Endodermal cell (in vitro differentiated cells): Measurements from ENCODE around the gene BCAR1. TPM values are rescaled to one million over a fixed set of nuclear protein-coding genes. Genes with fewer than 3 reads are reported as not detected.

Experiments used
- DNase-seq: peaks from one replicate; pipeline ENCODE4 v3.0.0-alpha.2; 2017
- H3K27ac ChIP-seq: 2 replicates; pipeline ENCODE4 v1.5.1; 2013; ENCODE audit warnings: mild to moderate bottlenecking, low read depth, low read length, moderate library complexity
- H3K27me3 ChIP-seq: 2 replicates; pipeline ENCODE4 v1.6.1; 2013; ENCODE audit warnings: mild to moderate bottlenecking, low read length, moderate library complexity; ENCODE audit not compliant: insufficient read depth, control insufficient read depth, poor library complexity, severe bottlenecking
- H3K36me3 ChIP-seq: 2 replicates; pipeline ENCODE4 v1.7.0; 2013; ENCODE audit warnings: mild to moderate bottlenecking, low read length, moderate library complexity; ENCODE audit not compliant: control insufficient read depth, insufficient read depth
- H3K4me1 ChIP-seq: one replicate; pipeline ENCODE4 v1.7.0; 2013; ENCODE audit warnings: low read length; ENCODE audit not compliant: control insufficient read depth, insufficient read depth
- H3K4me3 ChIP-seq: 2 replicates; pipeline ENCODE4 v1.5.1; 2013; ENCODE audit warnings: mild to moderate bottlenecking, low read length, moderate library complexity
- H3K9ac ChIP-seq: 2 replicates; pipeline ENCODE4 v1.6.1; 2013; ENCODE audit warnings: mild to moderate bottlenecking, low read length, moderate library complexity; ENCODE audit not compliant: poor library complexity, severe bottlenecking; ENCODE audit errors: extremely low read depth
- H3K9me3 ChIP-seq: 2 replicates; pipeline ENCODE4 v1.6.1; 2013; ENCODE audit warnings: mild to moderate bottlenecking, low read length, moderate library complexity; ENCODE audit not compliant: control insufficient read depth
- H3K27ac Mint-ChIP-seq: 2 replicates; pipeline ENCODE4 v1.8.0; 2020; ENCODE audit warnings: mixed read lengths
- H3K27me3 Mint-ChIP-seq: 2 replicates; pipeline ENCODE4 v1.8.0; 2021; ENCODE audit warnings: mild to moderate bottlenecking, mixed read lengths; ENCODE audit not compliant: insufficient read depth
- H3K36me3 Mint-ChIP-seq: 2 replicates; pipeline ENCODE4 v1.8.0; 2020; ENCODE audit warnings: low read depth, mixed read lengths
- H3K4me1 Mint-ChIP-seq: 2 replicates; pipeline ENCODE4 v1.8.0; 2020; ENCODE audit warnings: mixed read lengths
- H3K4me3 Mint-ChIP-seq: 2 replicates; pipeline ENCODE4 v1.8.0; 2020; ENCODE audit warnings: mild to moderate bottlenecking, moderate library complexity, mixed read lengths
- H3K9me3 Mint-ChIP-seq: 2 replicates; pipeline ENCODE4 v1.8.0; 2020; ENCODE audit warnings: mild to moderate bottlenecking, mixed read lengths
- CTCF ChIP-seq: fragments of 200-600 bp; sonication (generic); conservative IDR thresholded peaks from 2 replicates; pipeline ENCODE4 v1.5.0; 2021; ENCODE audit warnings: antibody characterized with exemption, mild to moderate bottlenecking
- WGBS, 2 experiments: methylation state at CpG; one replicate each; pipeline versions ENCODE4 v1.1.5 to v1.1.7; 2013; ENCODE audit warnings: missing lambda C conversion rate in 2 of 2, mixed read lengths in 1 of 2; ENCODE audit not compliant: insufficient coverage in 1 of 2, insufficient read length in 1 of 2; 5-methylcytosine and 5-hydroxymethylcytosine counted together
- total RNA-seq, 2 donors: library from RNA; stranded (reverse); fragmentation: NEBNext Ultra II Directional in 1 of 2; extraction: Animal tissue kit (Norgen Biotek cat#: 25700) in 1 of 2; gene quantifications; 2 replicates in 1 of 2; 3 replicates in 1 of 2; pipeline ENCODE4 v1.2.1, GENCODE V29; 2021

Gene BCAR1
- total RNA-seq, 2 donors from 2014 or later: 56.2 to 74.3 TPM

- Histone ChIP-seq H3K27ac (peak overlapping the region; percentile 38), H3K27me3 (no peaks in the 10 kb centered on the region), H3K4me3 (no peak overlapping the region), H3K4me1 (no peaks in the 10 kb centered on the region), H3K9ac (no peak overlapping the region), H3K9me3 (no peaks in the 10 kb centered on the region), H3K36me3 (peaks cover 10% of the 10 kb centered on the region)
- no peaks in the 10 kb centered on the region for H3K4me1 Mint-ChIP-seq
- no peaks in the 10 kb centered on the region for H3K9me3 Mint-ChIP-seq
- peaks cover 17% of the 10 kb centered on the region for H3K36me3 Mint-ChIP-seq
- peak overlapping the region; percentile 83 for H3K27ac Mint-ChIP-seq
- TF ChIP-seq CTCF: no peak
- DNase-seq: no peak
- no peaks in the 10 kb centered on the region for H3K27me3 Mint-ChIP-seq
- WGBS, 2 experiments: 93 to 96% methylated on average over 11 to 18 of the region's 18 CpGs
- no peak overlapping the region for H3K4me3 Mint-ChIP-seq
Observed at GRCh38 chr16:75227361-75228142, 23.9 kb downstream of the BCAR1 start.

- H3K27ac ChIP-seq: no peak overlapping the region
- 86 to 87% methylated on average over 12 to 22 of the region's 22 CpGs for WGBS, 2 experiments
- TF ChIP-seq CTCF: no peak
- Mint-ChIP-seq H3K4me1 (no peaks in the 10 kb centered on the region), H3K36me3 (peaks cover 13% of the 10 kb centered on the region), H3K27ac (no peak overlapping the region), H3K9me3 (no peaks in the 10 kb centered on the region), H3K27me3 (no peaks in the 10 kb centered on the region), H3K4me3 (no peak overlapping the region)
- peaks cover 6% of the 10 kb centered on the region for H3K36me3 ChIP-seq
- no peaks in the 10 kb centered on the region for H3K4me1 ChIP-seq
- H3K27me3 ChIP-seq: no peaks in the 10 kb centered on the region
- H3K9me3 ChIP-seq: no peaks in the 10 kb centered on the region
- no peak overlapping the region for H3K9ac ChIP-seq
- H3K4me3 ChIP-seq: no peak overlapping the region
- DNase-seq: no peak
Observed at GRCh38 chr16:75226550-75227360, 24.7 kb downstream of the BCAR1 start.

GRCh38 chr16:75225678-75226515 is 25.5 kb downstream of the BCAR1 start:
- H3K27ac ChIP-seq: no peak overlapping the region
- DNase-seq: no peak
- no peak for TF ChIP-seq CTCF
- Mint-ChIP-seq H3K4me1 (no peaks in the 10 kb centered on the region), H3K27ac (no peak overlapping the region), H3K9me3 (no peaks in the 10 kb centered on the region), H3K4me3 (no peak overlapping the region), H3K27me3 (no peaks in the 10 kb centered on the region), H3K36me3 (peaks cover 7% of the 10 kb centered on the region)
- no peaks in the 10 kb centered on the region for H3K4me1 ChIP-seq
- no peak overlapping the region for H3K4me3 ChIP-seq
- H3K9me3 ChIP-seq: no peaks in the 10 kb centered on the region
- H3K27me3 ChIP-seq: no peaks in the 10 kb centered on the region
- no peak overlapping the region for H3K9ac ChIP-seq
- H3K36me3 ChIP-seq: no peaks in the 10 kb centered on the region
- WGBS, 2 experiments: 93 to 97% methylated on average over 14 to 26 of the region's 26 CpGs
